ENCODE results near the gene SLC26A11.
"Not testable (repeated sequence)": the region's sequence is repeated elsewhere in the genome, so short reads cannot be mapped to it uniquely, and the experiment has no call there.

The SLC26A11 gene

DNA sequence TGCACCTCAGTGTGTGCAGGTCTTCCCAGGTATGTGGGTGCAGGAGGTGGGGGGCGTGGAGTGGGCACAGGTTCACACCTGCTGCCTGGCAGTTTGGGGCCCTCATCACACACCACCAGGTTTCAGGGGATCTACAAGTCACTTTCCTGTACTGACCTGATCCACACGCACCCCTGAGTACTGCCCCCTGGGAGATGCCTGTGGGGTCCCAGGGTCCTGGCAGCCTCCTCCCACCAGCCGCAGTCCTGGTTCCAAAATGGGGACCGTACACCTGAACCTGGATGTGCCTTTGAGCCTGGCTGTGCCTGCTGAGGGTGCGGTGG is 66.4 kb downstream of the SLC26A11 start:
- Mint-ChIP-seq H3K27ac (peak overlapping the region; percentile 19 to 20), H3K9me3 (no peaks in the 10 kb centered on the region), H3K4me3 (no peak overlapping the region), H3K4me1 (peaks cover 56% of the 10 kb centered on the region), H3K27me3 (no peaks in the 10 kb centered on the region)
- DNase-seq = no peak
- ATAC-seq = no peak

GRCh38 chr17:80287038-80287437 is 66.8 kb downstream of the SLC26A11 start:
- peaks cover 52% of the 10 kb centered on the region for H3K4me1 Mint-ChIP-seq
- no peaks in the 10 kb centered on the region for H3K27me3 Mint-ChIP-seq
- peak overlapping the region; percentile 20 to 91 for H3K27ac Mint-ChIP-seq
- ATAC-seq (no peak), DNase-seq (no peak)
- H3K4me3 Mint-ChIP-seq = no peak overlapping the region
- H3K9me3 Mint-ChIP-seq = no peaks in the 10 kb centered on the region

GRCh38 chr17:80287806-80288567 is 67.8 kb downstream of the SLC26A11 start:
- H3K27ac Mint-ChIP-seq = peak overlapping the region in 1 of 2 donors; percentile 91
- H3K27me3 Mint-ChIP-seq = no peaks in the 10 kb centered on the region
- DNase-seq (no peak), ATAC-seq (no peak)
- H3K4me3 Mint-ChIP-seq = peak overlapping the region in 1 of 2 donors; percentile 18
- peaks cover 42% of the 10 kb centered on the region for H3K4me1 Mint-ChIP-seq
- no peaks in the 10 kb centered on the region for H3K9me3 Mint-ChIP-seq

DNA sequence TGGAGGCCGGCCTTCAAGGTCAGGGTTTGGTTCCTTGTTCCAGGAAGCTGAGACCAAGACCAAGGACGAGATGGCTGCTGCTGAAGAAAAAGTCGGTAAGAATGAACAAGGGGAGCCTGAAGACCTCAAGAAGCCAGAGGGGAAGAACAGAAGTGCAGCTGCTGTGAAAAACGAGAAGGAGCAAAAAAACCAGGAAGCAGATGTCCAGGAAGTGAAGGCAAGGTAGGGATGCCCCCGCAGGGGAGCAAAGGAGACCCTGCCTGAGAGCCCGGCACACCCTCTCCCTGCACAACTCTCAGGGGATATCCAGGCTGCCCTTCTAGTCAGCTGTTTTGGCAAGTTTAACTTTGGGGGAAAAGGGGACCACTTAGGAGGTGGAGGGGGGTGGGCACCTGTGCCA is 69.4 kb downstream of the SLC26A11 start:
- ATAC-seq (no peak), DNase-seq (no peak)
- no peaks in the 10 kb centered on the region for H3K9me3 Mint-ChIP-seq
- H3K4me1 Mint-ChIP-seq = peaks cover 35% of the 10 kb centered on the region
- H3K27ac Mint-ChIP-seq = peak overlapping the region in 1 of 2 donors; percentile 89
- no peaks in the 10 kb centered on the region for H3K27me3 Mint-ChIP-seq
- H3K4me3 Mint-ChIP-seq = no peak overlapping the region

GRCh38 chr17:80290156-80290555 is 69.9 kb downstream of the SLC26A11 start:
- Mint-ChIP-seq H3K9me3 (no peaks in the 10 kb centered on the region), H3K4me1 (peaks cover 36% of the 10 kb centered on the region), H3K27me3 (no peaks in the 10 kb centered on the region), H3K4me3 (no peak overlapping the region), H3K27ac (no peak overlapping the region)
- DNase-seq = no peak
- no peak for ATAC-seq

DNA sequence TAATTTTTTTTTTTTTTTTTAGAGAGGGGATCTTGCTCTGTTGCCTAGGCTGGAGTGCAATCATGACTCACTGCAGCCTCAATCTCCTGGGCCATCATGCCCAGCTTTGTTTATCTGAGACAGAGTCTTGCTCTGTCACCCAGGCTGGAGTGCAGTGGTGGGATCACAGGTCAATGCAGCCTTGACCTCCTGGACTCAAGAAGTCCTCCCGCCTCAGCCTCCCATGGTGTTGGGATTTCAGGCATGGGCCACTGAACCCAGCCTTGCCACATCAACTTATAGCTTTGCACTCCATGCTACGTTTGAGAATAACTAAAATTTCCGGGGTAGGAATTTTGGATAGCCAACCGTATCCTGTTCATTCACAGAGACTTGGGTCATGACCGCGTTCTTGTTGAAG is 71.0 kb downstream of the SLC26A11 start:
- no peaks in the 10 kb centered on the region for H3K9me3 Mint-ChIP-seq
- H3K27ac Mint-ChIP-seq = no peak overlapping the region
- ATAC-seq (no peak), DNase-seq (no peak)
- H3K4me1 Mint-ChIP-seq = peaks cover 31% of the 10 kb centered on the region
- H3K4me3 Mint-ChIP-seq = no peak overlapping the region
- no peaks in the 10 kb centered on the region for H3K27me3 Mint-ChIP-seq

- H3K4me1 Mint-ChIP-seq = peaks cover 25% of the 10 kb centered on the region
- no peak for ATAC-seq
- no peak for DNase-seq
Observed at GRCh38 chr17:80291691-80292487, 71.7 kb downstream of the SLC26A11 start.

GRCh38 chr17:80292521-80292971 is 72.3 kb downstream of the SLC26A11 start:
- no peak for DNase-seq
- Mint-ChIP-seq H3K27me3 (no peaks in the 10 kb centered on the region), H3K27ac (no peak overlapping the region)

More at GRCh38 chr17:80291691-80292487, 71.7 kb downstream of the SLC26A11 start:
- Mint-ChIP-seq H3K27ac (no peak overlapping the region), H3K27me3 (no peaks in the 10 kb centered on the region), H3K4me3 (no peak overlapping the region), H3K9me3 (no peaks in the 10 kb centered on the region)

GRCh38 chr17:80294210-80294609 is 74.0 kb downstream of the SLC26A11 start:
- no peaks in the 10 kb centered on the region for H3K9me3 Mint-ChIP-seq
- peak overlapping the region in 1 of 2 donors; percentile 84 for H3K27ac Mint-ChIP-seq
- DNase-seq (no peak), ATAC-seq (peak; percentile 24)
- no peaks in the 10 kb centered on the region for H3K27me3 Mint-ChIP-seq
- peaks cover 6% of the 10 kb centered on the region for H3K4me1 Mint-ChIP-seq
- no peak overlapping the region for H3K4me3 Mint-ChIP-seq

More at GRCh38 chr17:80292521-80292971, 72.3 kb downstream of the SLC26A11 start:
- Mint-ChIP-seq H3K9me3 (no peaks in the 10 kb centered on the region), H3K4me3 (no peak overlapping the region), H3K4me1 (peaks cover 18% of the 10 kb centered on the region)
- no peak for ATAC-seq

GRCh38 chr17:80294653-80295052 is 74.4 kb downstream of the SLC26A11 start:
- Mint-ChIP-seq H3K4me1 (peaks cover 6% of the 10 kb centered on the region), H3K27me3 (no peaks in the 10 kb centered on the region), H3K27ac (no peak overlapping the region), H3K4me3 (no peak overlapping the region), H3K9me3 (no peaks in the 10 kb centered on the region)
- ATAC-seq (no peak), DNase-seq (no peak)

DNA sequence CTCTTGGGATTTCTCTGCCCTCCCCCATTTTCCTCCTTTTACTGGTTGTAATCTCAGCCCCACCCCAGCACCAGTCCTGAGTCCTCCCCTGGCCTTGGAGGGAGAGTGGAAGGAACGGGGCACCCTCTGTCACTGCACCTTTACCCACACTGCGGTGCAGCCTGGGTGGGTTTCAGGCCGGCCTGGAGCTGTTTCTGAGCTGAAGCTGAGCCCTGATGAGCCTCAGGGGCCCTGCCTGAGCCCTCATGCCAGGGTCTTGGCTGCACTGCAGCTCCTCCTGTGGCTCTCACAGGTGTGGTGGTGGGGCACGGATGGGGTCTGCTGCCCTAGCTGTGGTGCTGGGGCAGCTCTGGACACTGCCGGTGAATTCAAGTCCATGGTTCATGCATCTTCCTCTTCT is 74.9 kb downstream of the SLC26A11 start:
- Mint-ChIP-seq H3K4me3 (no peak overlapping the region), H3K4me1 (peaks cover 7% of the 10 kb centered on the region), H3K27ac (peak overlapping the region; percentile 34 to 72), H3K27me3 (no peaks in the 10 kb centered on the region), H3K9me3 (no peaks in the 10 kb centered on the region)
- ATAC-seq (no peak), DNase-seq (no peak)

- no peaks in the 10 kb centered on the region for H3K9me3 Mint-ChIP-seq
- H3K27ac Mint-ChIP-seq = peak overlapping the region in 1 of 2 donors; percentile 72
- no peak for DNase-seq
- ATAC-seq = peak; percentile 79
- H3K27me3 Mint-ChIP-seq = no peaks in the 10 kb centered on the region
- peaks cover 11% of the 10 kb centered on the region for H3K4me1 Mint-ChIP-seq
- H3K4me3 Mint-ChIP-seq = no peak overlapping the region
Observed at GRCh38 chr17:80295559-80295958, 75.3 kb downstream of the SLC26A11 start.

- no peak overlapping the region for H3K27ac Mint-ChIP-seq
- no peak overlapping the region for H3K4me3 Mint-ChIP-seq
- no peak for ATAC-seq
- H3K27me3 Mint-ChIP-seq = no peaks in the 10 kb centered on the region
- H3K4me1 Mint-ChIP-seq = peaks cover 18% of the 10 kb centered on the region
- H3K9me3 Mint-ChIP-seq = no peaks in the 10 kb centered on the region
- no peak for DNase-seq
Observed at GRCh38 chr17:80296221-80296620, 76.0 kb downstream of the SLC26A11 start.

- Mint-ChIP-seq H3K27ac (peak overlapping the region in 1 of 2 donors; percentile 35), H3K9me3 (peaks cover 0 to 8% of the 10 kb centered on the region in 2 donors), H3K27me3 (no peaks in the 10 kb centered on the region), H3K4me3 (no peak overlapping the region), H3K4me1 (peaks cover 19% of the 10 kb centered on the region)
- DNase-seq (no peak), ATAC-seq (no peak)
Observed at GRCh38 chr17:80297996-80298560, 77.9 kb downstream of the SLC26A11 start.

DNA sequence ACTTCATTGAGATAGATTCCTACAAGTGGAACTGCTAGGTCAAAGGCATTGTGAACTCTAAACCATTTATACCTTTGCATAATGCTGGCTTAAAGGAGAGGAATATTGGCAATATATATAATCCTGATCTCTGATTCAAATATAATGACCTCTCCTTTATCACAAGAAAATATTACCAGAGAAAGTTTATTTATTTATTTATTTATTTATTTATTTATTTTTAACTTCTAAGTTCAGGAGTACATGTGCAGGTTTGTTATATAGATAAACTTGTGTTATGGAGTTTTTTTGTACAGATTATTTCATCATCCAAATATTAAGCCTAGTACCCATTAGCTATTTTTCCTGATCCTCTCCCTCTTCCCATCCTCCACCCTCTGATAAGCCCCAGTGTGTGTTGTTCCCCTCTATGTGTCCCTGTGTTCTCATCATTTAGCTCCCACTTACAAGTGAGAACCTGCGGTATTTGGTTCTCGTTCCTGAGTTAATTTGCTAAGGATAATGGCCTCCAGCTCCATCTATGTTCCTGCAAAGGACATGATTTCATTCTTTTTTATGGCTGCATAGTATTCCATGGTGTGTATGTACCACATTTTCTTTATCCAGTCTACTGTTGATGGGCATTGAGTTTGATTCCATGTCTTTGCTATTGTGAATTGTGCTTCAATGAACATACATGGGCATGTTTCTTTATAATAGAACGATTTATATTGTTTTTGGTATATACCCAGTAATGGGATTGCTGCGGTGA is 79.3 kb downstream of the SLC26A11 start:
- not testable (repeated sequence) for DNase-seq, H3K4me3 Mint-ChIP-seq, H3K27ac Mint-ChIP-seq, H3K27me3 Mint-ChIP-seq, ATAC-seq, H3K9me3 Mint-ChIP-seq
- H3K4me1 Mint-ChIP-seq = peaks cover 19% of the 10 kb centered on the region

Data from stimulated activated naive CD8-positive, alpha-beta T cell treated with anti-CD3 and anti-CD28 coated beads, Interleukin-15, amount 100 ng/mL, for 72 hours (primary cell).